Measurements from ENCODE around the gene FAXDC2.
"Not testable (repeated sequence)": the region's sequence is repeated elsewhere in the genome, so short reads cannot be mapped to it uniquely, and the experiment has no call there.

The FAXDC2 gene

DNA sequence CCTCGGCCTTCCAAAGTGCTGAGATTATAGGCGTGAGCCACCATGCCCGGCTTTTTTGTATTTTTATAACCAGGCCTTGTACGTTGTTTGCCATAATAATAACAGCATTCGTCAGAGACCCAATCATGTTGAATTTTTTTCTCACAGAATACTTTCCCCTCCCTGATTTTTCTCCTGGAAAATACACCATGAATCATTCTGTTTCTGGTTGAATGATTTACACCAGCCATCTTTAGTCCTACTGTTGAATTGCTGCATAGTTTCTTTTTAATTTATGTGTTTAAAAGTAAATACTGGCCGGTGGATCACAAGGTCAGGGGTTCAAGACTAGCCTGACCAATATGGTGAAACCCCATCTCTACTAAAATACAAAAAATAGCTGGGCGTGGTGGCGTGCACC is 11.5 kb upstream of the FAXDC2 start:
- no peak for DNase-seq (ENCODE audit: low read depth in 2 of 2)

DNA sequence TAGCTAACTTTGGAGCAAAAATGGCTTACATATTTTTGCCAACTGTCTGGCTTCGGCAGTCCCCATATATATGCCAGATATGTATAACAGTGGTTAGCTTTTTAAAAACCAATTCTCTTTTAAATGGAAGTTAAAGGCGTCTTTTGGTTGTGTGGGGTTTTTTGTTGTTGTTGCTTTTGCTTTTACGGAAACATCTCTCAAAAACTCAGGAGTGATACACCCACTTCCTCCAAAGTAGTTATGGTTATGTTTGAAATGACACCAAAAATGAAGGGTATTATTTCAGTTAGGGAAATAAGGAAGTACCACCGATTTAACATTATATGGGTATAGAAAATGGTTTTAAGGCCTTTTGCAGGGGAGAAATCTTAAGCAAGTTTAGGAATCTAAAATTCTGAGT is 10.4 kb upstream of the FAXDC2 start:
- no peak for DNase-seq (ENCODE audit: low read depth in 2 of 2)

GRCh38 chr5:154860123-154860522 is 9.7 kb upstream of the FAXDC2 start:
- no peak for DNase-seq (ENCODE audit: low read depth in 2 of 2)

DNA sequence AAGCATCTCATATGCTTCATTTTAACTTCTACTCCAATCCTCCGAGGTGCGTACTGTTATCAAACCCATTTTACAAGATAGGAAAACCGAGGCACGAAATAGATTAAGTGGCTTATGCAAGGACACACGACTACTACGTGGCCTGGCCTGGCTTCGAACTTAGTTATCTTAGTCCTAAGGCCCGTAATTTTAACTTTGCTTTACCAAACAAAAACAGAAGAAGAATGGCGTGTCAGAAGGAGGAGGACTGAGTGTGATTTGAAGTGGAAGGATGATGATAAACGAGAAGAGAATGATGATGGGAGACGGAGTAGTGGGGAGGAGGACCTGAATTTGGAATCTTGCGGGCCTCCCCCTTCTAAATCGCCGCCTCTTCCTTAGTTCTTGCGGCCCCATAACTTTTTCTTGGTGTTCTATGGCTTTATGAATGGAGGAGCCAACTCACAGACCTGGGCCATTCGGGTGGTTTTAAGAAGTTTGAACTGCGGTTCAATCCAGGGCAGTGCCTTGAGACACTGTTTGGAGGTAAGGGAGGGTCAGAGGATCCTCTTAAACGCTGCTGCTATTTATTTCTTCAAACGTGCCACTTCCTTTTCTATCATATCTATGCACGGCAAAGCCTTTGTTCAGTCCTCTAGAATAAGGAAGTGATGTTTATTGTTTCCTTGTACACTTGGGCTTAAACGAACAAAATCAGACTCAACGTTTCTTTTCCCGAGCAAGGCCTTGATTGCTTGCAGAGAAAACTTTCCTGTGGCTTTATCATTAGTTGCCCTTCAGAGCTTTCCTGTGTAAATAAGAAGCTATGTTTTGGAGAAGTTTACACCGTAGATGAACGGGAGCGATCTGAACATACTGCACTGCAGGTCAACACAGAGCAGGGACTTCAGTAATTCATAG is 8.8 kb upstream of the FAXDC2 start:
- no peak for DNase-seq (ENCODE audit: low read depth in 2 of 2)

DNA sequence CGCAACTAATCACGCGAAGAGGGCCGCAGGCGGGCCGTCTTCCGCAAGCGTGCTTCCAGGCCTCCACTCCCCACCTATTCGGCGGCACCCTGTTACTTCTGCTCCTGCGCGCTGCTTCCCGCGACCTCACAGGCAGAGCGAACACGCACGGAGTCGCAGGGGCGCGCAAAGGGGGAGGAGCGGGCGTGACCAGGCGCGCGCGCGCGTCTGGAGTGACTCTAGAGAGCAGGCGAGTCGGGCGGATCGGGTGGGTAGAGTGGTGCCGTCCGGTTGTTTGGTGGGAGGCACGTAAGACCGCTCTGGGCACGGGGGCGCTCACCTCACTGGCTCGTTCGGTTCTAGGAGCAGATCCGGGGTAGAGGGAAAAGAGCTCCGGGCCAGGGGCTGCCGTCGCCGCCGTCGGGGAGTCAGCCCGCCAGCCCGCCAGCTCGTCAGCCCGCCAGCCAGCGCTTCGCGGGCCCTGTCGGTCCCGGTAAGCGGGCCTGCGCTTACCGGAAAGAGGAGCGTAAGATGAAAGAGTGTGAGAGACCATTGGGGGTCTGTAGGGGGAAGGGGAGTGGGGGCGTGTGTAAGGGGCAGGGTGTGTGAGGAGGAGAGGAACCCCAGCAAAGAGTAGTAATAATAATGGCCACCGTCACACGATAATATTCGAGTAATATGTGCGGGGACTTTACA is 8.0 kb upstream of the FAXDC2 start, which contains the start of gene CNOT8:
TSS of gene CNOT8 (plus strand) at position 331 of the 675 bp plus-strand sequence. CDS start 4,652 bp downstream, outside the sequence.
- peak; percentile 96 to 98 for DNase-seq (ENCODE audit: low read depth in 2 of 2)

DNA sequence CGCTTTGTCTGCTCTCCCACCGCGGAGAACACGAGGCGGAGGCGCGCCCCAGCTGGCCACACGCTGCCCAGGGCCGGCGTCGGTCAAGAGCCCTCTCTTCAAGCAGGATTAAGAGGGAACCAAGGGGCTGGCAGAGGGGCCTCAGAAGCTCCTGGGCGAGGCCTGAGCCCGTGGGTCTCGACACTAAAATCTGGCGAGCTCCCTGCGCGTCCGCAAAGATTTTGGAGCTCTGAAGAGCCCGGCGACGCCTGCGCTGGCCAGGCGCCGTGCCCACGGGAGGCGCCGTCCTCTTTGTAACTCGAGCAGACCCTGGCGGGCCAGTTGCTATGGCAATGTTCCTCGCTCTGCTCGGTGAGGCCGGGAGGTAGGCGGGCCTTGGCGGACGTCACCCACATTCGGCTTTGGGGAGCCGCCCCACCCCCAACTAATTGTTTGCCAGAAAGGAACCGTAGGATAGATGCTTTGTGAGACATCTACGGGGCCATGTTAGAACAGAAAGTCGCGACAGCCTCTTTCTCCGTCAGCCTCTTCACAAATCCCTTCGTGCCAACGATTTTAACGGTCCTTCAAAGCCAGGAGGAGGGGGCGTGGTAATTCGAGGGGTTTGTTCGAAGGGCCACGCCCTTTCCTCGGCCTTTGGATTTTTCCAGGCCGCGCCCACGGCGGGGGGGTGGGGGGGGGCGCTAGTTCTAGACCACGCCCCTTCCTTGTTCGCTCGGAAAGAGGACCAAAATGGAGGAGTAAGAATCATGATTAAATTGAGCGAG is 7.3 kb upstream of the FAXDC2 start:
- DNase-seq (ENCODE audit: low read depth in 2 of 2), result peak; percentile 77 to 79

- DNase-seq (ENCODE audit: low read depth in 2 of 2), result no peak
Measured at GRCh38 chr5:154851351-154851750, 948 bp upstream of the FAXDC2 start.

DNA sequence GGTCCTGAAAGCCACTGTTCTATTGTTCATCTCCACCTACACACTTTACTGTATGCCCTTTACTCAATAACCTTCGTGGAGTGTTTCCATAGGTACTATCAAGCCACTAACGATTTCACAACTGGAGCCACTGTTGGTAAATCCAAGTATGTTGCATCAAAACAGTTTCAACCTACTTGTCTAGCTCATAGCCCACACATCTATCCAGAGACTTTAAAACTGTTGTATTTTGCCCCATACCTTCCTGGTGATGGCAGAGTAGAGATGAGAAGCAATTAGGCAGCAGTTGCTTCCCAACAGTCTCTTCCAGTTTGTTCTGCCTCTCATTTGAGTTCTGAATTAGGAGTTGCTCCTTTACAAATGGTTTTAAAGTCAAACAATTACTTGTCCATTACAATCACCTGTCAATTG is 607 bp downstream of the FAXDC2 start:
- DNase-seq (ENCODE audit: low read depth in 2 of 2), result no peak

DNA sequence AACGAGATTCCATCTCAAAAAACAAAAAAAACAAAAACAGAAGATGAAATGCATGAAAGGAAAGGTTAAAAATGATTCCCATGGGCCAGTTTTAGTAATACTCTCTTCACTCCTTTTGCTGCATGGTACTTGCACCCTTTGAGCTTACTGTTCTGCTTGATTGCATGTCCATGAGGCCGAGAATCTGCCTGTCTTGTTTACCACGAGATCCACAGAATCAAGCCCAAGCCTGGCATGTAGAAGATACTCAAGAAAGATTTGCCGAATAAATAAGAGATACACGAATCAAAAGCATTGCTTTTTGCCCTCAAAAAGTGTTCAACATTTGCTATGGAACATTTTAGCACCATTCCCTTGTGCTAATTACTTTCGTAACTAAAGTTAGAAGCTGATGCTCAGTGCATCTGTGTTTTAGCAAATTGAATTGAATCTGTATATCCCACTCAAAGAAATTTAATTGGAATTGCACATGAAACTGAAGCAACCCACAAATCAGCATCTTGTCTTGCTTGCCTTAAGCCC is 1.1 kb downstream of the FAXDC2 start:
- DNase-seq (ENCODE audit: low read depth in 2 of 2), result no peak

DNA sequence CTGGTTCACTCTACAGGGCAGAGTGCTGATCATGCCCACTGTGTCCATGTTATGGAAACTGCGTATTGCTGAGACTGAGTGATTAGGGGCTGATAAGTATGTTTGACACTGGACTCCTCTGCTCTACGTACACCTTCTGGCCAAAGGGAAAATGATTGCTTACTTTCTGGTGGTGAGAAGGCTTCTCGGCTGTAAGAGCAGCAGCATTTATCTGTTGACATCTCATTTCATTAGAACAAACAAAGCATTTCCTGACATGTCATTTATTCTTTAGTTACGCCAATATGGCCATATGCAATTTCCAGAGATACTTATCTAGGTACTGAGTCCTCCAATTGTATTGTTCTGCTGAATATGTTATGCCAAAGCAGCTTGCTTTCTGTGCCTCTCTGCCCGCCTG is 5.6 kb downstream of the FAXDC2 start:
- DNase-seq (ENCODE audit: low read depth in 2 of 2), result no peak

DNA sequence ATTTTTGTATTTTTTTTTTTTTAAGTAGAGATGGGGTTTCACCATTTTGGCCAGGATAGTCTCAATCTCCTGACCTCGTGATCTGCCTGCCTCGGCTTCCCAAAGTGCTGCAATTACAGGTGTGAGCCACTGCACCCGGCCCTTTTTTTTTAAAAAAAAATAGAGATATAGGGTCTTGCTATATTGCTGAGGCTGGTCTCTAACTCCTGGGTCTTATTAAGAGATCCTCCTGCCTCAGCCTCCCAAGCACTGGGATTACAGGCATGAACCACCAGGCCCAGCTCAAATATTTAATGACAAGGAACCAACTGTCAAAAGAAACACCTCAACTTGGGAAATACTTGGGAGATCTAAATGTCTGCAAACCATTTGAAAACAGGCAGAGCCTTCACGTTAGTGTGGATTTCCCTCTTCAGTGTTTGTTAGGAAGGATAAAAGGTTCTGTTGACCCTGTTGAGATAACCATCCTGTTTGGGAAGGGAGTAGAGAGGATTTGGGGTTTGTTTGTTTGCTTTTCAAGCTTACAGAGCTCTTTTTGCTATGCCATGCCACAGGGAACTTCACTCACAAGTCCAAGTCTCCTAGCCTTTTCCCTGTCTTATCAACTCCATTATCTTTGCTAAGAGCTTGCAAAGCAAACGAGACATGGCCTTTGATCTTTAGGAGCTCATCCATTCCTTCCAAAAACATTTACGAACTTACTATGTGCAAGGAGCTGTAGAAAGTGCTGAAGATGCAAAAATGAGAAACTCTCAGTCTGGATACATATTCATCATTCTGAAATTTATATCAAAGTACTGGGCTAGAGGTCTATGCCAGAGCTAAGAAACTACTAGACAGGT is 7.5 kb downstream of the FAXDC2 start:
- DNase-seq (ENCODE audit: low read depth in 2 of 2), result no peak

GRCh38 chr5:154841273-154841661 is 9.1 kb downstream of the FAXDC2 start:
- DNase-seq (ENCODE audit: low read depth in 2 of 2), result no peak

DNA sequence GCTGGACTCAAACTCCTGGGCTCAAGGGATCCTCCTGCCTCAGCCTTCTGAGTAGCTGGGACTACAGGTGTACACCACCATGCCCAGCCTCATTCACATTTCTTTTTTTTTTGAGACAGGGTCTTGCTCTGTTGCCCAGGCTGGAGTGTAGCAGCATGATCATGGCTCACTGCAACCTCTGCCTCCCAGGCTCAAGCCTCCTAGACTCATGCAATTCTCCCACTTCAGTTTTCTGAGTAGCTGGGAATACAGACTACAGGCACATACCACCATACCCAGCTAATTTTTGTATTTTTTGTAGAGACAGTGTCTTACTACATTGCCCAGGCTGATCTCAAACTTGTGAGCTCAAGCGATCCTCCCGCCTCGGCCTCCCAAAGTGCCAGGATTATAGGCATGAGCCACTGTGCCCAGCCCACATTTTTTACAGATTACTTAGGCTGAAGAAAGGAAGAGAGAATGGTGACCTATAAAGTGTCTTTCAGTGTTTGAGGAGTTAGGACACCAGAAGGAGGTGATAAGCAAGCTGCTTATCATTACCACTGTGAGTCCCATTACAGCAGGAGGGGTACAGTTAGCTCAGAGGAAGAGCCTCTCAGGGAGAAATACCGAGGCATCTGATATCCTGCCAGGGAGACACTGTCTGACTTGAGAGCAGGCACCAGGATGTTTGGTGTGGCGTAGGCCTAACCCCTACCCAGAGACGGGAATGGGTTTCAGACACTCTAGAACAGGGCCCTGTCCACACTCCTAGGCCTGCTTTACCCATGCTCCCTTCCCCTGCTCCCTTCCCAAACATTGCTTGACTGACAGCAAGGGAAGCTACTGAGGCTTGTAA is 9.7 kb downstream of the FAXDC2 start:
- DNase-seq (ENCODE audit: low read depth in 2 of 2), result no peak

GRCh38 chr5:154837009-154837901 is 13.1 kb downstream of the FAXDC2 start:
- DNase-seq (ENCODE audit: low read depth in 2 of 2), result no peak

DNA sequence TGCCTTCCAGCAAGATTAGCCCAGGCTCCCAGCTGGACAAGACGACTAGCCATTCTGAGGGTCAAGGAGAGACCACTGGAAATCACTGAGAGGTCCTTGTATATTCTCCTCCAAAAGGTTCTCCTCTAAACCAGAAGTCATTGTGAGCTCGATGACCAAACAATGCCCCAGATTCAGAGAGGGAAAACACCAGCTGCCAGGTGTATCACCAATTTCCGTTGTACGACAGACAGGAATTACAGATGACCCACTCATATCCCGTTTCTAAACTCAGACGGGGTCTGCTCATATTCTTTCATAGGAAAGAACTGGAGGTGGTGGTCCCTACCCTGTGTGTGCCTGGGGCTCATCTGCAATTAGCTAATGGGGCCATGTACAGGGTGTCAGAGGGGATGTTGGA is 14.2 kb downstream of the FAXDC2 start:
- DNase-seq (ENCODE audit: low read depth in 2 of 2), result no peak

- not testable (repeated sequence) for DNase-seq (ENCODE audit: low read depth in 2 of 2)
Measured at GRCh38 chr5:154835701-154836052, 14.7 kb downstream of the FAXDC2 start.

DNA sequence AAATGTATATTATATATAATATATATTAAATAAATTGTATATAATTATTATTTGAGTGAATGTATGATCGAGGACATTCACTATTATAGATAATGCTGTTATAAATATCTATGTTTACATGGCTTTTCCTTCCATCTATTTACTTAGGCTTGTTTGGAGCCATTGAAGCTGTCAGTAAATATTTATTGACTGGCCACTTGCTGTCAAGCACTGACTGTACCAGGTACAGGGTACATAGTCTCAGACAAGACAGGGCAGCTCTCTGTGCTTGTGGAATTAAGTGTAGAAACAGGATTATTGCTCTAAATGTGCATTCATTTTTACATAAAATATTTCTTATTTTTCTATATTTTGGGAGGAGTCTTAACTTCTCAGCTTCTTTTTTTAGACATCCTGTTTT is 16.4 kb downstream of the FAXDC2 start:
- DNase-seq (ENCODE audit: low read depth in 2 of 2), result no peak

- DNase-seq (ENCODE audit: low read depth in 2 of 2), result not testable (repeated sequence)
Measured at GRCh38 chr5:154832804-154833203, 17.6 kb downstream of the FAXDC2 start.

- no peak for DNase-seq (ENCODE audit: low read depth in 2 of 2)
Measured at GRCh38 chr5:154831451-154831850, 19.0 kb downstream of the FAXDC2 start.
